ENCODE measurements around the gene PAK5. TPM values are rescaled to one million over a fixed set of nuclear protein-coding genes. Genes with fewer than 3 reads are reported as not detected.

Gene PAK5
- total RNA-seq, 4 donors from 2014 or later, result not detected

DNA sequence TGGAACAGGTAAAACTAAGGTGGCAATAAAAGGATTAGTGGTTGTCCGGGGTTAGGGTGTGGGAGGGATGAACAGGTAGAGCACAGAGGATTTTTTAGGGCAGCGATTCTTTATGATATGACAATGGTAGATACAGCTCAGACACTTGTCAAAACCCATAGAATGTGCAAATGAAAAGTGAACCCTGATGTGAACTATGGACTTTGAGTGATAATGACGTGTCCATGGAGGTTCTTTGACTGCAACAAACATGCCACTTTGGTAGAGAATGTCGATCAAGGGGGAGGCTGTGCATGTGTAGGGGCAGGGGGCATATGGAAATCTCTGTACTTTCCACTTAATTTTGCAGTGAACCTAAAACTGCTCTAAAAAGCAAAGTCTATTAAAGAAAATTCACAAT lies 223.8 kb downstream of the PAK5 start:
- intact Hi-C loops (cut with DNase I; ENCODE audit: low total_unique reads) (loop anchor here (10.0 kb wide), 1 partner anchor 300 kb away; no protein-coding TSS in a partner anchor), in situ Hi-C loops (cut with MboI; ENCODE audit: low pct_ligation_motif_present in 1 of 4, low pct_unique_long_range_greater_than_20kb in 1 of 4, low sequenced_read_pairs in 3 of 4) (loop anchor here (10.0 to 25.0 kb wide), 3 partner anchors 297 to 472 kb away; no protein-coding TSS in a partner anchor)
- H3K36me3 ChIP-seq, result no peaks in the 10 kb centered on the region
- H3K4me3 ChIP-seq, result no peak overlapping the region
- 24 to 48% methylated on average over 4 of the region's 4 CpGs for WGBS, 2 donors (ENCODE audit: low coverage in 1 of 2)
- no peak for DNase-seq
- H3K27me3 ChIP-seq, result no peaks in the 10 kb centered on the region
- no peaks in the 10 kb centered on the region for H3K9me3 ChIP-seq
- TF ChIP-seq, protein P1, sequence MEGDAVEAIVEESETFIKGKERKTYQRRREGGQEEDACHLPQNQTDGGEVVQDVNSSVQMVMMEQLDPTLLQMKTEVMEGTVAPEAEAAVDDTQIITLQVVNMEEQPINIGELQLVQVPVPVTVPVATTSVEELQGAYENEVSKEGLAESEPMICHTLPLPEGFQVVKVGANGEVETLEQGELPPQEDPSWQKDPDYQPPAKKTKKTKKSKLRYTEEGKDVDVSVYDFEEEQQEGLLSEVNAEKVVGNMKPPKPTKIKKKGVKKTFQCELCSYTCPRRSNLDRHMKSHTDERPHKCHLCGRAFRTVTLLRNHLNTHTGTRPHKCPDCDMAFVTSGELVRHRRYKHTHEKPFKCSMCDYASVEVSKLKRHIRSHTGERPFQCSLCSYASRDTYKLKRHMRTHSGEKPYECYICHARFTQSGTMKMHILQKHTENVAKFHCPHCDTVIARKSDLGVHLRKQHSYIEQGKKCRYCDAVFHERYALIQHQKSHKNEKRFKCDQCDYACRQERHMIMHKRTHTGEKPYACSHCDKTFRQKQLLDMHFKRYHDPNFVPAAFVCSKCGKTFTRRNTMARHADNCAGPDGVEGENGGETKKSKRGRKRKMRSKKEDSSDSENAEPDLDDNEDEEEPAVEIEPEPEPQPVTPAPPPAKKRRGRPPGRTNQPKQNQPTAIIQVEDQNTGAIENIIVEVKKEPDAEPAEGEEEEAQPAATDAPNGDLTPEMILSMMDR (IDR thresholded peaks at IDR 0.05), result no peak
- no peak for TF ChIP-seq POLR2A (IDR thresholded peaks at IDR 0.05)
- no peak for TF ChIP-seq EP300 (IDR thresholded peaks at IDR 0.05; ENCODE audit: low read depth)
- no peak for TF ChIP-seq POLR2AphosphoS5 (IDR thresholded peaks at IDR 0.05)
- H3K4me1 ChIP-seq, result no peaks in the 10 kb centered on the region
- H3K27ac ChIP-seq, result no peak overlapping the region

DNA sequence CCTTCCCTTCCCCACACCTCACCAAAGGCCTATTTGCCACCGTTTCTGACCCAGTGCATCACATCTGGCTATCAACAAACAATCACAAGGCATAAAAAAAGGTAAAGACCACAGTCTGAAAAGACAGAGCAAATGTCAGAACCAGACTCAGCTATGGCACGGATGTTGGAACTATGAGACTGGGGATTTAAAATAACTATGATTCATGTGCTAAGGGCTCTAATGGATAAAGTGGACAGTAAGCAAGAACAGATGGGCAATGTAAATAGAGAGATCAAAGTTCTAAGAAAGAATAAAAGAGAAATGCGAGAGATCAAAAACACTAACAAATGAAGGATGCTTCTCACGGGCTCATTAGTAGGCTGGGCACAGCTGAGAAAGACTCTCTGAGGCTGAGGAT lies 225.0 kb downstream of the PAK5 start:
- H3K27me3 ChIP-seq, result no peaks in the 10 kb centered on the region
- no peak overlapping the region for H3K27ac ChIP-seq
- TF ChIP-seq EP300 (IDR thresholded peaks at IDR 0.05; ENCODE audit: low read depth) (no peak), POLR2A (IDR thresholded peaks at IDR 0.05) (no peak), POLR2AphosphoS5 (IDR thresholded peaks at IDR 0.05) (no peak)
- TF ChIP-seq, protein P1 (IDR thresholded peaks at IDR 0.05), result no peak
- in situ Hi-C loops (cut with MboI; ENCODE audit: low pct_ligation_motif_present in 1 of 4, low pct_unique_long_range_greater_than_20kb in 1 of 4, low sequenced_read_pairs in 3 of 4), result loop anchor here (10.0 to 25.0 kb wide), 3 partner anchors 298 to 473 kb away; no protein-coding TSS in a partner anchor
- 61 to 69% methylated on average over 4 of the region's 4 CpGs for WGBS, 2 donors (ENCODE audit: low coverage in 1 of 2)
- no peaks in the 10 kb centered on the region for H3K9me3 ChIP-seq
- DNase-seq, result no peak
- intact Hi-C loops (cut with DNase I; ENCODE audit: low total_unique reads), result loop anchor here (10.0 kb wide), 1 partner anchor 301 kb away; no protein-coding TSS in a partner anchor
- H3K36me3 ChIP-seq, result no peaks in the 10 kb centered on the region
- H3K4me3 ChIP-seq, result no peak overlapping the region
- no peaks in the 10 kb centered on the region for H3K4me1 ChIP-seq

DNA sequence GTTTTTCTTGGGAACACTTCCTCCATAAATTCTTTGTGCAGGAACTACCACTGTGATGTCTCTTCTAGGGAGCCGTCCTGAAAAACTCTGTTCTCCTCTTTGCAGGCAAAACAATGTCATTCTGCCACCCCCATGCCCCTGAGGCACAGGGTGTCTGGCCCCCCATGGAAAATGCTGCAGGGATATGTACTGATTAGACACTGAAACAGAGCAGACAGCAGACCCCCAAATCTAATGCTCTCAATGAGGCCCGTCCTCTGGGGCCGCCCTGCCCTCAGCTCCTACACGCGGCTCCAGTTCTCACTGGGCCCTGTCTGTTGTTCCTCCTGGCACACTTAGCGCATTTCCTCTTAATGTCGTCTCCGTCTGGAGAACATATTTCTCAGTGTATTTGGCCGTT lies 227.0 kb downstream of the PAK5 start:
- no peaks in the 10 kb centered on the region for H3K36me3 ChIP-seq
- H3K4me3 ChIP-seq, result no peak overlapping the region
- DNase-seq, result no peak
- no peaks in the 10 kb centered on the region for H3K27me3 ChIP-seq
- H3K9me3 ChIP-seq, result no peaks in the 10 kb centered on the region
- no peak overlapping the region for H3K27ac ChIP-seq
- H3K4me1 ChIP-seq, result no peaks in the 10 kb centered on the region
- TF ChIP-seq EP300 (IDR thresholded peaks at IDR 0.05; ENCODE audit: low read depth), result no peak
- TF ChIP-seq, protein P1 (IDR thresholded peaks at IDR 0.05), result no peak
- no peak for TF ChIP-seq POLR2A (IDR thresholded peaks at IDR 0.05)
- no peak for TF ChIP-seq POLR2AphosphoS5 (IDR thresholded peaks at IDR 0.05)
- WGBS, 2 donors (ENCODE audit: low coverage in 1 of 2), result 90% methylated on average over 9 of the region's 9 CpGs; no CpG with 5 or more reads in 1 of the 2 donors
- intact Hi-C loops (cut with DNase I; ENCODE audit: low total_unique reads) (loop anchor here (10.0 kb wide), 1 partner anchor 303 kb away; no protein-coding TSS in a partner anchor), in situ Hi-C loops (cut with MboI; ENCODE audit: low pct_ligation_motif_present in 1 of 4, low pct_unique_long_range_greater_than_20kb in 1 of 4, low sequenced_read_pairs in 3 of 4) (loop anchor here (10.0 to 25.0 kb wide), 3 partner anchors 300 to 475 kb away; no protein-coding TSS in a partner anchor)

DNA sequence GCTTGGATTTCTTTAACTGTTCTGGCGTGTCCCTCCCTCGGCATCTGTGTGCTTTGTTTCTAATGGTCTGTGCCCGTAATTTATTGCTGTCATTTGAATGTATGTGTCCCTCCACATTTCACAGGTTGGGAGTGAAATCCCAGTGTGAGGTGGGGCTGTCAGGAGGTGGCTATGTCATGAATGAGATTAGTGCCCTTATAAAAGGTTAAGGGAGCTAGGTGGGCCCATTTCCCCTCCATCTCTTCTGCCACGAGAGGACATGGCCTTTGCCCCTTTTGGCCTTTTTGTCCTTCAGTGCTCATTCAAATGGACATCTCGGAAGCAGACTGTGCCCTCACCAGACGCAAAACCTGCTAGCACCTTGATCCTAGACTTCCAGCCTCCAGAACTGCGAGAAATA lies 228.2 kb downstream of the PAK5 start:
- intact Hi-C loops (cut with DNase I; ENCODE audit: low total_unique reads), result loop anchor here (10.0 kb wide), 1 partner anchor 304 kb away; no protein-coding TSS in a partner anchor
- Histone ChIP-seq H3K27me3 (no peaks in the 10 kb centered on the region), H3K9me3 (no peaks in the 10 kb centered on the region), H3K36me3 (no peaks in the 10 kb centered on the region), H3K4me3 (no peak overlapping the region), H3K4me1 (no peaks in the 10 kb centered on the region), H3K27ac (no peak overlapping the region)
- DNase-seq, result no peak
- in situ Hi-C loops (cut with MboI; ENCODE audit: low pct_ligation_motif_present in 1 of 4, low pct_unique_long_range_greater_than_20kb in 1 of 4, low sequenced_read_pairs in 3 of 4), result loop anchor here (10.0 to 25.0 kb wide), 3 partner anchors 302 to 477 kb away; no protein-coding TSS in a partner anchor
- 70 to 83% methylated on average over 1 to 7 of the region's 7 CpGs for WGBS, 2 donors (ENCODE audit: low coverage in 1 of 2)
- TF ChIP-seq POLR2AphosphoS5 (IDR thresholded peaks at IDR 0.05), result no peak
- no peak for TF ChIP-seq EP300 (IDR thresholded peaks at IDR 0.05; ENCODE audit: low read depth)
